Endothelial cell of umbilical vein (primary cell): ENCODE results near the gene GBP6. TPM values are rescaled to one million over a fixed set of nuclear protein-coding genes. Genes with fewer than 3 reads are reported as not detected.

Source experiments
- BruUV-seq: library from RNA; stranded (reverse); fragments of 400-500 nt; replicated peaks from 2 replicates; lab custom pipeline; 2021; lab: Mats Ljungman, UMichigan
- CTCF ChIA-PET: fragments of 300-600, 350-600 bp; sonication (Branson Sonifier 250); formaldehyde crosslinking; loops from one replicate; lab custom pipeline; 2021; ENCODE audit warnings: antibody characterized with exemption, inconsistent platforms; lab: Charles Lee
- POLR2A ChIA-PET: fragments of 300-600, 350-600 bp; sonication (Branson Sonifier 250); formaldehyde crosslinking; loops from one replicate; lab custom pipeline; 2021; ENCODE audit warnings: antibody characterized with exemption, inconsistent platforms; lab: Charles Lee
- DNase-seq: peaks from one replicate; pipeline ENCODE4 v3.0.0-alpha.2; 2011; ENCODE audit warnings: low read depth, low spot score
- FAIRE-seq: peaks from 2 replicates; lab custom pipeline; 2011; peaks lifted over from hg19 to GRCh38; lab: Jason Lieb, UNC
- H2AFZ ChIP-seq: 2 replicates; pipeline ENCODE4 v1.6.0; 2012; ENCODE audit warnings: low read depth, low read length, control low read depth, inconsistent platforms
- H3K27ac ChIP-seq: 2 replicates; pipeline ENCODE4 v1.5.1; 2011; ENCODE audit warnings: low read depth, mild to moderate bottlenecking, control low read depth, low read length, moderate library complexity; ENCODE audit not compliant: insufficient read depth
- H3K27me3 ChIP-seq, 2 experiments: 2 replicates each; pipeline versions ENCODE4 v1.6.0 to v1.6.1; 2011; ENCODE audit warnings: low read length in 2 of 2, mixed read lengths in 1 of 2; ENCODE audit not compliant: control insufficient read depth in 2 of 2, insufficient read depth in 2 of 2
- H3K36me3 ChIP-seq, 2 experiments: 2 replicates in 1 of 2; 3 replicates in 1 of 2; pipeline ENCODE4 v1.5.1; 2011; ENCODE audit warnings: low read length in 2 of 2, mild to moderate bottlenecking in 1 of 2, moderate library complexity in 1 of 2; ENCODE audit not compliant: control insufficient read depth in 2 of 2, insufficient read depth in 2 of 2; ENCODE audit errors: extremely low read depth in 1 of 2
- H3K4me1 ChIP-seq: 3 replicates; pipeline ENCODE4 v1.5.1; 2011; ENCODE audit warnings: mild to moderate bottlenecking, low read length; ENCODE audit not compliant: control insufficient read depth, insufficient read depth; ENCODE audit errors: extremely low read depth
- H3K4me2 ChIP-seq: 2 replicates; pipeline ENCODE4 v1.6.1; 2011; ENCODE audit warnings: low read length, control low read depth, mixed read lengths; ENCODE audit not compliant: insufficient read depth
- H3K4me3 ChIP-seq, 3 experiments: fragments of 200-600 bp in 1 of 3; sonication (generic), shearing (Covaris generic) in 1 of 3; replicated peaks in 1 of 3; 2 replicates each; pipeline ENCODE4 v1.5.1; 2011 to 2016; ENCODE audit warnings: control low read depth in 3 of 3, low read length in 3 of 3, mild to moderate bottlenecking in 2 of 3, inconsistent platforms in 1 of 3, low read depth in 1 of 3, moderate library complexity in 1 of 3; ENCODE audit not compliant: insufficient read depth in 1 of 3
- H3K79me2 ChIP-seq: 2 replicates; pipeline ENCODE4 v1.6.0; 2012; ENCODE audit warnings: low read length, inconsistent platforms; ENCODE audit not compliant: control insufficient read depth, insufficient read depth
- H3K9ac ChIP-seq: replicated peaks from 2 replicates; pipeline ENCODE3; 2011; ENCODE audit warnings: low read length, control low read depth; ENCODE audit not compliant: insufficient read depth; ENCODE audit errors: extremely low read depth
- H3K9me1 ChIP-seq: replicated peaks from 3 replicates; pipeline ENCODE4 v1.6.0; 2011; ENCODE audit warnings: mild to moderate bottlenecking, low read length; ENCODE audit not compliant: control insufficient read depth, insufficient read depth; ENCODE audit errors: extremely low read depth
- H3K9me3 ChIP-seq: replicated peaks from 2 replicates; pipeline ENCODE4 v1.5.1; 2012; ENCODE audit warnings: low read length, inconsistent platforms; ENCODE audit not compliant: control insufficient read depth, insufficient read depth
- H4K20me1 ChIP-seq: replicated peaks from 2 replicates; pipeline ENCODE3; 2011; ENCODE audit warnings: mild to moderate bottlenecking, low read length; ENCODE audit not compliant: control insufficient read depth, insufficient read depth; ENCODE audit errors: extremely low read depth
- CTCF ChIP-seq, 2 donors: IDR thresholded peaks; 1 replicate in 1 of 2; 2 replicates in 1 of 2; pipeline ENCODE4 v1.5.1; 2011; ENCODE audit warnings: low read length in 2 of 2, mild to moderate bottlenecking in 2 of 2, moderate library complexity in 2 of 2, control low read depth in 1 of 2, inconsistent platforms in 1 of 2, low read depth in 1 of 2; ENCODE audit not compliant: insufficient read depth in 1 of 2; ENCODE audit errors: extremely low read depth in 1 of 2
- EZH2 ChIP-seq: IDR thresholded peaks from 2 replicates; pipeline ENCODE4 v1.6.1; 2012; ENCODE audit warnings: borderline replicate concordance, low read depth, mild to moderate bottlenecking, moderate library complexity, low read length, inconsistent platforms; ENCODE audit not compliant: severe bottlenecking
- GATA2 ChIP-seq: IDR thresholded peaks from 2 replicates; pipeline ENCODE4 v1.7.0; 2011; ENCODE audit warnings: low read depth, mild to moderate bottlenecking, moderate library complexity, mixed read lengths, low read length; ENCODE audit not compliant: insufficient read length, insufficient read depth
- JUN ChIP-seq: IDR thresholded peaks from 2 replicates; pipeline ENCODE4 v1.6.1; 2011; ENCODE audit warnings: borderline replicate concordance, low read depth; ENCODE audit not compliant: insufficient read length, insufficient read depth
- POLR2AphosphoS5 ChIP-seq: IDR thresholded peaks from 2 replicates; pipeline ENCODE4 v1.6.1; 2012; ENCODE audit warnings: low read depth, mild to moderate bottlenecking, control low read depth, low read length, moderate library complexity; ENCODE audit not compliant: insufficient read depth
- dilution Hi-C: fragments of 300-500 bp; cut with MboI; formaldehyde crosslinking; loops from one replicate; pipeline ENCODE4 v1.15.0; 2019; ENCODE audit warnings: low sequenced_read_pairs; ENCODE audit not compliant: extremely low pct_ligation_motif_present
- intact Hi-C: fragments of 100-400 bp; cut with micrococcal nuclease; formaldehyde crosslinking; loops from one replicate; pipeline ENCODE4 v1.10.0; 2022
- polyA plus RNA-seq, 4 experiments: library from polyadenylated mRNA; depleted of rRNA in 3 of 4; stranded (reverse) in 3 of 4; unstranded in 1 of 4; fragments of >200 nt; gene quantifications; 2 replicates each; pipeline versions ENCODE4 v1.2.1 to v1.2.3, GENCODE V29; 2011 to 2012; ENCODE audit warnings: missing spikeins in 1 of 4
- total RNA-seq: library from RNA; stranded (reverse); gene quantifications from 2 replicates; pipeline ENCODE4 v1.2.3, GENCODE V29; 2021

The GBP6 gene
- total and polyA plus RNA-seq, 2 donors (not counting 3 experiments of a cell fraction or from before 2014, with no cell fraction given) = not detected

GRCh38 chr1:89383185-89383584, 19.3 kb downstream of the GBP6 start:
- no peak overlapping the region for H3K27ac ChIP-seq
- H4K20me1 ChIP-seq = no peaks in the 10 kb centered on the region
- no peaks in the 10 kb centered on the region for H3K36me3 ChIP-seq
- dilution Hi-C loops (no loop called here), intact Hi-C loops (no loop called here)
- no peak overlapping the region for H3K4me3 ChIP-seq
- H3K79me2 ChIP-seq = no peaks in the 10 kb centered on the region
- BruUV-seq = no TSS peak
- no peak overlapping the region for H3K4me2 ChIP-seq
- ChIA-PET CTCF (no interaction called here), POLR2A (no interaction called here)
- H3K9ac ChIP-seq = no peak overlapping the region
- H3K9me1 ChIP-seq = no peaks in the 10 kb centered on the region
- no peak for TF ChIP-seq GATA2
- no peak overlapping the region for H2AFZ ChIP-seq
- no peak for FAIRE-seq
- H3K27me3 ChIP-seq = no peaks in the 10 kb centered on the region
- no peak for DNase-seq
- H3K4me1 ChIP-seq = no peaks in the 10 kb centered on the region
- H3K9me3 ChIP-seq = no peaks in the 10 kb centered on the region

GRCh38 chr1:89390707-89391106, 26.8 kb downstream of the GBP6 start:
- Histone ChIP-seq H3K27me3 (no peaks in the 10 kb centered on the region), H3K27ac (no peak overlapping the region), H4K20me1 (no peaks in the 10 kb centered on the region), H2AFZ (no peak overlapping the region), H3K79me2 (no peaks in the 10 kb centered on the region), H3K4me3 (no peak overlapping the region), H3K4me2 (no peak overlapping the region), H3K4me1 (no peaks in the 10 kb centered on the region), H3K36me3 (no peaks in the 10 kb centered on the region), H3K9me1 (no peaks in the 10 kb centered on the region), H3K9ac (no peak overlapping the region), H3K9me3 (no peaks in the 10 kb centered on the region)
- TF ChIP-seq CTCF (IDR thresholded peaks at IDR 0.05; ENCODE audit: extremely low read depth in 1 of 2, insufficient read depth in 1 of 2, low read depth in 1 of 2, low read length in 2 of 2) (no peak), JUN (no peak), EZH2 (no peak), POLR2AphosphoS5 (no peak)
- DNase-seq = no peak
- FAIRE-seq = no peak
- intact Hi-C loops = no loop called here
- ChIA-PET CTCF (no interaction called here), POLR2A (no interaction called here)
- no TSS peak for BruUV-seq
- dilution Hi-C loops = no loop called here
